ENCODE results near the gene RAPSN.

Gene RAPSN

GRCh38 chr11:47443028-47443700, 5.8 kb downstream of the RAPSN start:
- no peak for TF ChIP-seq CTCF (IDR thresholded peaks at IDR 0.05; ENCODE audit: extremely low read depth, missing control alignments)

GRCh38 chr11:47442514-47442913, 6.4 kb downstream of the RAPSN start:
- no peak for TF ChIP-seq CTCF (IDR thresholded peaks at IDR 0.05; ENCODE audit: extremely low read depth, missing control alignments)
- no peak for DNase-seq (ENCODE audit: low spot score)

More at GRCh38 chr11:47443028-47443700, 5.8 kb downstream of the RAPSN start:
- DNase-seq (ENCODE audit: low spot score) = no peak

GRCh38 chr11:47441421-47441820, 7.5 kb downstream of the RAPSN start:
- no peak for DNase-seq (ENCODE audit: low spot score)
- no peak for TF ChIP-seq CTCF (IDR thresholded peaks at IDR 0.05; ENCODE audit: extremely low read depth, missing control alignments)

- TF ChIP-seq CTCF (IDR thresholded peaks at IDR 0.05; ENCODE audit: extremely low read depth, missing control alignments) = no peak
- DNase-seq (ENCODE audit: low spot score) = no peak
These were observed 8.9 kb downstream of the RAPSN start for GRCh38 chr11:47440054-47440476.

- DNase-seq (ENCODE audit: low spot score) = no peak
- no peak for TF ChIP-seq CTCF (IDR thresholded peaks at IDR 0.05; ENCODE audit: extremely low read depth, missing control alignments)
These were observed 10.2 kb downstream of the RAPSN start for GRCh38 chr11:47438721-47439120.

- TF ChIP-seq CTCF (IDR thresholded peaks at IDR 0.05; ENCODE audit: extremely low read depth, missing control alignments) = no peak
- no peak for DNase-seq (ENCODE audit: low spot score)
These were observed 11.1 kb downstream of the RAPSN start for GRCh38 chr11:47437746-47438418.

- no peak for TF ChIP-seq CTCF (IDR thresholded peaks at IDR 0.05; ENCODE audit: extremely low read depth, missing control alignments)
- no peak for DNase-seq (ENCODE audit: low spot score)
These were observed 11.7 kb downstream of the RAPSN start for GRCh38 chr11:47437218-47437745.
